DLD1 (cell line): ENCODE results near the gene ZBTB2.
"Not testable (repeated sequence)": the region's sequence is repeated elsewhere in the genome, so short reads cannot be mapped to it uniquely, and the experiment has no call there.

Source experiments
- in situ Hi-C: cut with HindIII; loops from 2 replicates; pipeline ENCODE4 v1.10.0; 2017; ENCODE audit warnings: low sequenced_read_pairs

Gene ZBTB2

DNA sequence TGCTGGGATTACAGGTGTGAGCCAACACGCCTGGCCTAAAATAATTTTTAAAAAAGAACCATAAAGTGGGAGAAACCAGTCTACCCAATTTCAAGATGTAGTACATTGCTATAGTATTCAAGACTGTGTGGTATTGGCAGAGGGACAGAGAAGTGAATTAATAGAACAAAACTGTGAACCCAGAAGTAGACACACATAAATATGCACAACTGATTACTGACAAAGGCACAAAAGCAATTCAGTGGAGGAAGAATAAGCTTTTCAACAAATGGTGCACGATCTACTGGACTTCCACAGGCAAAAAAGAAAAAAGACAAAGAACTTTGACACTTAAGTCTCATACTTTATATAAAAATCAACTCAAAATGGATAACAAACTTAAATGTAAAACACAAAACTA, 15.5 kb downstream of the ZBTB2 start:
- in situ Hi-C loops = no loop called here

DNA sequence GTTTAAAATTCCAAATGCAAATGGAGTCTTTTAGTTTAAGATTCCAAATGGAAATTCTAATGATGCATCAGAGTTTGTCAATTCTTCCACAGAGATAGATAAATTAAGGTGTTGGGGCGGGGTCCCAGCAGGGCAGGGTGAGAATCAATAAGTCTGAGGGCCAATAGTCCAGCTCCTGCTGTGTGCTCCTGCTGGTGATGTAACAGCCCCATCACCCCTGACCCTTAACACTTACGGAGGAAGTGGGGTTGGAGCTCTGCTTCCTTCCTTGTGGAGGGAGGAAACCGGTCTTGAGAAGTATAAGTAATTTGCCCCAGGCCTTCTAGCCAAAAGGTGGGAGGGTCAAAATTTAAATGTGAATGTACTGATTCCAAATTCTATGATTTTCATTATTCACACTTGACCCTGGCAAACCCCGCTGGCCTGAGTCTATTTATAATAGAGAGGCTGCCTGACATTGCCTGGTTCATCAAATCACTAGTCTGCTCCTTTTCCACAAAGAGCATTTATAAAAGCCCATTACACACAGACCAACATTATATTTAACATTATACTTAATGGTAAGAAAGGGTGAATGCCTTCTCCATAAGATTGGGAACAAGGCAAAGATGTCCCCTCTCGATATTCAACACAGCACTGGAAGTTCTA, 17.2 kb downstream of the ZBTB2 start:
- in situ Hi-C loops = loop anchor here (25.0 kb wide), 2 partner anchors 362 to 487 kb away; no protein-coding TSS in a partner anchor

DNA sequence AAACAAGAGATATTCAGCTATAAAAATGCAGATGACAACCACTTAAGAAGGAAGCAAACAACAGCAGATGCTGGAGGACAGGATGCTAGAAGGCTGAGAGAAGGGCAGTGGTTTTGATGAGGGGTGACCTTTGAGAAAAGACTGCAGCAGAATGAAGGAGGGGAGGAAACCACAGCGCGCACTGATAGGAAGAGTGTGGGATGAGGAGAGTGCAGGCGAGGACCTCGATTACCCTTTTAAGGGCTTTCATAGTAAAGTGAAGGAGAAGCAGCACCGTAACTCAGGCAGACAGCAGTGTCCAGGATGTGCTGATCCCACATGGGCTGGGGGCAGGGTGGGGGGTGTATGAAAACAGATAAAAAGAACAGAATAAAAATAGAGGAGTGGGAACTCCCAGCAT, 19.2 kb downstream of the ZBTB2 start:
- in situ Hi-C loops = loop anchor here (25.0 kb wide), 2 partner anchors 360 to 485 kb away; no protein-coding TSS in a partner anchor

DNA sequence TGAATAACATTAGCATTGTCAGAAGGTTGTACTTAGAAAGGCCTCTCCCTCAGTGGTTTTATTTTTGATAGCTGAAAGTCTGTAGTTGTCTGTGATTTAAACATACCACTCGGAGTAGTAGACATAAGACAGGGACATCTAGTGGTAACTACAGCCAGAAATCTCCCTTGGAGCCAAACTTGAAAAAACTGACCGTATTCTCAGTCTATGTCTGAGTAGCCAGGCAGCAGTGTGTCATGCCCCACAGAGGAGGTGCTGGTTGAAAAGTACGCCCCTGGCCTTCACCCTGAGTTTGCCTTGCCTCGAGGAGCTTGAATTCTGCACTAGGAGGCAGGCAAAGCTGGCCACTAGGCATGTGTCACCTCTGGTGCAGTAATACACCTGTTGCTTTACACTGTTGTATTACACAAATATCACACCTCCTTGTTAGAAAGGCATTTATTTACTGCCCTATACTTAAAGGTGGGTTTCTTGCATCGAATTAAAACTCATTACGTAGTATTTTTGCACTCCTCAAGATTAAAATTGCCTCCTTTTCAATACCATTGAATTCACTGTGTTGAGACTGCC, 20.8 kb downstream of the ZBTB2 start:
- in situ Hi-C loops = loop anchor here (25.0 kb wide), 2 partner anchors 358 to 483 kb away; no protein-coding TSS in a partner anchor

DNA sequence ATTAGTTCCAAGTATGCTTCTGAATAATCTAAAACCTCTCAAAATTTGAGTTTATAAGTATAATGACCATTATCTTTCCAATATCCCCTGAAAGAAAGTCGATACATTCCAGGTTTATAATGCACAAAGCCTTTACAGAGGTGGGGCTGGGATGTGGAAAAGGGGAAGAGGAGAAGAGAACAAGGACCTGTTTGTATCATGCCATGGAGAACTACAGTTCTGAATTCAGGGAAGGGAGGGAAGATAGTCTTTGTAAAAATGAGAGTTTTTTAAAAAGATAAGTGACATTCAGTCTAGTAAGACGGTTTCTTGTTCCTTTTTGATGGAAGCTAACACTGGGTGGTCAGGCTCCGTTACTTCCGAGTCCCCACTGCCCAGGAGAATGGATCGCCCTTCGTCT, 26.1 kb downstream of the ZBTB2 start:
- in situ Hi-C loops = loop anchor here (25.0 kb wide), 2 partner anchors 353 to 478 kb away; no protein-coding TSS in a partner anchor

DNA sequence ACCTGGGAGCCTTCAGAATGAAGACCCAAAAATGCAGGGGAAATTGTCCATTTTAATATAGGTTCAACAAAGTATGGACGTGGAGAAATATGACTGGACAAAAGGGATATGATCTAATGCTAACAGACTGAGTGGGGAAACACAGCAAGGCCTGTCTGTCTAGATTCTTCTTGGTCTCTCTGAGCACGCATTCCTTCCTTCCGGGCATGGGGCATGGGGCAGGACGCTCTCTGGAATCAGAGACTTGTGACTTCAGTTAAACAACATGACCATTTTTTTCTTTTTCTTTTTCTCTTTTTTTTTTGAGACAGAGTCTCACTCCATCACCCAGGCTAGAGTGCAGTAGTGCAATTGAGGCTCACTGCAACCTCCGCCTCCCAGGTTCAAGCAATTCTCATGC, 31.9 kb downstream of the ZBTB2 start:
- in situ Hi-C loops = loop anchor here (25.0 kb wide), 2 partner anchors 347 to 472 kb away; no protein-coding TSS in a partner anchor

DNA sequence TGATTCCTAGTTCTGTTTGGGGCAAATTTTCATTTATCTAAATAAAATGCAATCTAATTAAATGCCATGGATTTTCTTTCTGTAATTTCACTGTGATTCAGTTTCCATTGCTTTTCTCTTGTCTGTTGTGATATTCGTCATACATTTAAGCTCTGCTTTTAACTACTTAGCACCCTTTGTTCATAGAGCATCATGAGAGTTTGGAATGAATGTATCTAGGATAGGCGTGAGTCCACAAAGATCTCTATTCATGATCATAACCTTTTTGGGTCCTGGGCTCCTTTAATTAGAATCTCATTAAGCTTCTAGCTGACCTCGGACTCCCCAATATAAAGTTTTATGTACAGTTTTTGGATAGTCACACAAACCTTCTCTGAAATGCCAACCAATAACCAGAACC, 32.9 kb downstream of the ZBTB2 start:
- in situ Hi-C loops = loop anchor here (25.0 kb wide), 2 partner anchors 346 to 471 kb away; no protein-coding TSS in a partner anchor

DNA sequence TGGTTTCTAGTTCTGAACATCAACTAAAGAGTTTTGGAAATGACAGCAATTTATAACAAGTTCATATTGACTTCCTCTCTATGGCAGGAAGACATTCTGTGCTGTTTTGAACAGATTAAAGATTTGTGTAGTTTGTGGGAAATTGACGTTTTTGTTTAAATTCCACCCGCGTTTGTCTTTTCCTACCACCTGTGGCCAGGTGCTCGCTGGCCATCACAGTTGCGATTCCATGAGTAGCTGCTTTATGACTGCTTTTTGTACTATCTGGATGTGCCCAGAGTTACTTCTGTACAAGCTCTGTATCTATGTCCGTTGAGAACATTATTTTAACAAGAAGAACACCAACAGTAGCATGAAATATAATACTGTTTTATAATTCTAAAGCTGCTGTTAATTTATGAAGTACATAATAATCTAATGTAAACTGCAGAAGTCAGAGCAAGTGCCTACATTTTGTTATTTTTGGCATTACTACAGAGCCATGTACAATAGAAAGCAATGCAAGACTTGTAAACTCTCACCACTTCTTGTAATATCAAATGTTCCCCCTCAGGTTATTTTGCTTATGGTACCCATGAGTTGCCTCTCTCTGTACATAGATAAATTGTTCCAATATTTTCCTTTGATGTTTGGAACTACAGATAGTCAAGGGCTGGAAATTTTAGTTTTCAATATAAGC, 33.5 kb downstream of the ZBTB2 start:
- in situ Hi-C loops = loop anchor here (25.0 kb wide), 2 partner anchors 346 to 471 kb away; no protein-coding TSS in a partner anchor

DNA sequence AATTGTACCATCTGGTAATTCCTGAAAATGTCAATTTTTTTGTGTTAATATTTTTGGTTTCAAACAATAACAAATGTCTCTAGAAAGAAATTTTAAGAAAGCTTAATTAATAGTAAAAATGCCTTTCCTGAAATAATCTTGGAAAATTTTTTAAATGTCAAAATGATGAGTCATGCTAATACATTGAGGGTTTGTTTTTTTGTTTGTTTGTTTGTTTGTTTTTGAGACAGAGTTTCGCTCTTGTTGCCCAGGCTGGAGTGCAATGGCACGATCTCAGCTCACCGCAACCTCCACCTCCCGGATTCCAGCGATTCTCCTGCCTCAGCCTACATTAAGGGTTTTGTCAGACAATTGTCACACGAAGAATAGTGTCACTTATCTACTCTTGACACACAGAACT, 34.4 kb downstream of the ZBTB2 start:
- in situ Hi-C loops = loop anchor here (25.0 kb wide), 2 partner anchors 345 to 470 kb away; no protein-coding TSS in a partner anchor

DNA sequence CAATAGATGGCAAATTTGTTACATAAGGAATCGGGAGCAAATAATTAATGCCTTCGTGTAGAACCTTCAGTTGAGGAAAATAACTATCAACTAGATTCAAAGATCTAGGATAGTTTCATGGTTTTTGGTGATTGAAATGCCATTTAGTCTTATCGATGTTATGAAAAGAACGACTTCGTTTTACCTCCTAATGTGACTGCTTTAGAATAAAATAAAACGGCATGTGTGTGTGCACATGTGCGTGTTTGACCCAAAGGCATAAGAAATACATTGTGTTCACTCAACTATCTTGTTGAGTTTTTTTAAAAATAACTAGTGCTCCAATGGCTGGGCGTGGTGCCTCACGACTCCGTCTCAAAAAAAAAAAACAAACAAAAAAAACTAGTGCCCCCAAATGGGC, 37.6 kb downstream of the ZBTB2 start:
- in situ Hi-C loops = loop anchor here (25.0 kb wide), 2 partner anchors 341 to 466 kb away; no protein-coding TSS in a partner anchor

DNA sequence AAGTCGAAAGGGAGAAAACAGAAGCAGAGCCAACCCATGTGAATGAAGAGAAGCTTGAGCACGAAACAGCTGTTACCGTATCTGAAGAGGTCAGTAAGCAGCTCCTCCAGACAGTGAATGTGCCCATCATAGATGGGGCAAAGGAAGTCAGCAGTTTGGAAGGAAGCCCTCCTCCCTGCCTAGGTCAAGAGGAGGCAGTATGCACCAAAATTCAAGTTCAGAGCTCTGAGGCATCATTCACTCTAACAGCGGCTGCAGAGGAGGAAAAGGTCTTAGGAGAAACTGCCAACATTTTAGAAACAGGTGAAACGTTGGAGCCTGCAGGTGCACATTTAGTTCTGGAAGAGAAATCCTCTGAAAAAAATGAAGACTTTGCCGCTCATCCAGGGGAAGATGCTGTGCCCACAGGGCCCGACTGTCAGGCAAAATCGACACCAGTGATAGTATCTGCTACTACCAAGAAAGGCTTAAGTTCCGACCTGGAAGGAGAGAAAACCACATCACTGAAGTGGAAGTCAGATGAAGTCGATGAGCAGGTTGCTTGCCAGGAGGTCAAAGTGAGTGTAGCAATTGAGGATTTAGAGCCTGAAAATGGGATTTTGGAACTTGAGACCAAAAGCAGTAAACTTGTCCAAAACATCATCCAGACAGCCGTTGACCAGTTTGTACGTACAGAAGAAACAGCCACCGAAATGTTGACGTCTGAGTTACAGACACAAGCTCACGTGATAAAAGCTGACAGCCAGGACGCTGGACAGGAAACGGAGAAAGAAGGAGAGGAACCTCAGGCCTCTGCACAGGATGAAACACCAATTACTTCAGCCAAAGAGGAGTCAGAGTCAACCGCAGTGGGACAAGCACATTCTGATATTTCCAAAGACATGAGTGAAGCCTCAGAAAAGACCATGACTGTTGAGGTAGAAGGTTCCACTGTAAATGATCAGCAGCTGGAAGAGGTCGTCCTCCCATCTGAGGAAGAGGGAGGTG, 38.7 kb downstream of the ZBTB2 start:
- in situ Hi-C loops = loop anchor here (25.0 kb wide), 2 partner anchors 340 to 465 kb away; no protein-coding TSS in a partner anchor

DNA sequence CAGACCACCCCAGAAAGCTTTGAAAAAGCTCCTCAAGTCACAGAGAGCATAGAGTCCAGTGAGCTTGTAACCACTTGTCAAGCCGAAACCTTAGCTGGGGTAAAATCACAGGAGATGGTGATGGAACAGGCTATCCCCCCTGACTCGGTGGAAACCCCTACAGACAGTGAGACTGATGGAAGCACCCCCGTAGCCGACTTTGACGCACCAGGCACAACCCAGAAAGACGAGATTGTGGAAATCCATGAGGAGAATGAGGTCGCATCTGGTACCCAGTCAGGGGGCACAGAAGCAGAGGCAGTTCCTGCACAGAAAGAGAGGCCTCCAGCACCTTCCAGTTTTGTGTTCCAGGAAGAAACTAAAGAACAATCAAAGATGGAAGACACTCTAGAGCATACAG, 39.6 kb downstream of the ZBTB2 start:
- in situ Hi-C loops = loop anchor here (25.0 kb wide), 2 partner anchors 339 to 464 kb away; no protein-coding TSS in a partner anchor

DNA sequence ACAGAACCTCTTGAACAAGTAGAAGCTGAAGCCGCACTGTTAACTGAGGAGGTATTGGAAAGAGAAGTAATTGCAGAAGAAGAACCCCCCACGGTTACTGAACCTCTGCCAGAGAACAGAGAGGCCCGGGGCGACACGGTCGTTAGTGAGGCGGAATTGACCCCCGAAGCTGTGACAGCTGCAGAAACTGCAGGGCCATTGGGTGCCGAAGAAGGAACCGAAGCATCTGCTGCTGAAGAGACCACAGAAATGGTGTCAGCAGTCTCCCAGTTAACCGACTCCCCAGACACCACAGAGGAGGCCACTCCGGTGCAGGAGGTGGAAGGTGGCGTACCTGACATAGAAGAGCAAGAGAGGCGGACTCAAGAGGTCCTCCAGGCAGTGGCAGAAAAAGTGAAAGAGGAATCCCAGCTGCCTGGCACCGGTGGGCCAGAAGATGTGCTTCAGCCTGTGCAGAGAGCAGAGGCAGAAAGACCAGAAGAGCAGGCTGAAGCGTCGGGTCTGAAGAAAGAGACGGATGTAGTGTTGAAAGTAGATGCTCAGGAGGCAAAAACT, 40.1 kb downstream of the ZBTB2 start:
- in situ Hi-C loops = loop anchor here (25.0 kb wide), 2 partner anchors 339 to 464 kb away; no protein-coding TSS in a partner anchor

DNA sequence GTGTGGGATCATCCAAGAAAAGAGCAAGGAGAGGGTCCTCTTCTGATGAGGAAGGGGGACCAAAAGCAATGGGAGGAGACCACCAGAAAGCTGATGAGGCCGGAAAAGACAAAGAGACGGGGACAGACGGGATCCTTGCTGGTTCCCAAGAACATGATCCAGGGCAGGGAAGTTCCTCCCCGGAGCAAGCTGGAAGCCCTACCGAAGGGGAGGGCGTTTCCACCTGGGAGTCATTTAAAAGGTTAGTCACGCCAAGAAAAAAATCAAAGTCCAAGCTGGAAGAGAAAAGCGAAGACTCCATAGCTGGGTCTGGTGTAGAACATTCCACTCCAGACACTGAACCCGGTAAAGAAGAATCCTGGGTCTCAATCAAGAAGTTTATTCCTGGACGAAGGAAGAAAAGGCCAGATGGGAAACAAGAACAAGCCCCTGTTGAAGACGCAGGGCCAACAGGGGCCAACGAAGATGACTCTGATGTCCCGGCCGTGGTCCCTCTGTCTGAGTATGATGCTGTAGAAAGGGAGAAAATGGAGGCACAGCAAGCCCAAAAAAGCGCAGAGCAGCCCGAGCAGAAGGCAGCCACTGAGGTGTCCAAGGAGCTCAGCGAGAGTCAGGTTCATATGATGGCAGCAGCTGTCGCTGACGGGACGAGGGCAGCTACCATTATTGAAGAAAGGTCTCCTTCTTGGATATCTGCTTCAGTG, 40.8 kb downstream of the ZBTB2 start:
- in situ Hi-C loops = loop anchor here (25.0 kb wide), 2 partner anchors 338 to 463 kb away; no protein-coding TSS in a partner anchor

DNA sequence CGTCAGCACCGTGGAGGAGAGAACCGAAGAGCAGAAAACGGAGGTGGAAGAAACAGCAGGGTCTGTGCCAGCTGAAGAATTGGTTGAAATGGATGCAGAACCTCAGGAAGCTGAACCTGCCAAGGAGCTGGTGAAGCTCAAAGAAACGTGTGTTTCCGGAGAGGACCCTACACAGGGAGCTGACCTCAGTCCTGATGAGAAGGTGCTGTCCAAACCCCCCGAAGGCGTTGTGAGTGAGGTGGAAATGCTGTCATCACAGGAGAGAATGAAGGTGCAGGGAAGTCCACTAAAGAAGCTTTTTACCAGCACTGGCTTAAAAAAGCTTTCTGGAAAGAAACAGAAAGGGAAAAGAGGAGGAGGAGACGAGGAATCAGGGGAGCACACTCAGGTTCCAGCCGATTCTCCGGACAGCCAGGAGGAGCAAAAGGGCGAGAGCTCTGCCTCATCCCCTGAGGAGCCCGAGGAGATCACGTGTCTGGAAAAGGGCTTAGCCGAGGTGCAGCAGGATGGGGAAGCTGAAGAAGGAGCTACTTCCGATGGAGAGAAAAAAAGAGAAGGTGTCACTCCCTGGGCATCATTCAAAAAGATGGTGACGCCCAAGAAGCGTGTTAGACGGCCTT, 41.6 kb downstream of the ZBTB2 start:
- in situ Hi-C loops = loop anchor here (25.0 kb wide), 2 partner anchors 337 to 462 kb away; no protein-coding TSS in a partner anchor

DNA sequence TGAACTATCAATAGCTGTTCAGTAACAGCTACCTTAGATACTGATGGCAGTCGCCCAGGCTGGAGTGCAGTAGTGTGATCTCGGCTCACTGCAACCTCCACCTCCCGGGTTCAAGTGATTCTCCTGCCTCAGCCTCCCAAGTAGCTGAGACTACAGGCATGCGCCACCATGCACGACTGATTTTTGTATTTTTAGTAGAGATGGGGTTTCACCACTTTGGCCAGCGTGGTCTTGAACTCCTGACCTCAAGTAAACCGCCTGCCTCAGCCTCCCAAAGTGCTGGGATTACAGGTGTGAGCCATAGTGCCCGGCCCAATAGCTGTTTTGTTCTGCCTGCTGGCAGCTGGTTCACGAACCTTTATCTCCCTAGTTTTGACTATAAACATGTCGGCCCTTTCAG, 48.6 kb downstream of the ZBTB2 start:
- in situ Hi-C loops = not testable (repeated sequence)

DNA sequence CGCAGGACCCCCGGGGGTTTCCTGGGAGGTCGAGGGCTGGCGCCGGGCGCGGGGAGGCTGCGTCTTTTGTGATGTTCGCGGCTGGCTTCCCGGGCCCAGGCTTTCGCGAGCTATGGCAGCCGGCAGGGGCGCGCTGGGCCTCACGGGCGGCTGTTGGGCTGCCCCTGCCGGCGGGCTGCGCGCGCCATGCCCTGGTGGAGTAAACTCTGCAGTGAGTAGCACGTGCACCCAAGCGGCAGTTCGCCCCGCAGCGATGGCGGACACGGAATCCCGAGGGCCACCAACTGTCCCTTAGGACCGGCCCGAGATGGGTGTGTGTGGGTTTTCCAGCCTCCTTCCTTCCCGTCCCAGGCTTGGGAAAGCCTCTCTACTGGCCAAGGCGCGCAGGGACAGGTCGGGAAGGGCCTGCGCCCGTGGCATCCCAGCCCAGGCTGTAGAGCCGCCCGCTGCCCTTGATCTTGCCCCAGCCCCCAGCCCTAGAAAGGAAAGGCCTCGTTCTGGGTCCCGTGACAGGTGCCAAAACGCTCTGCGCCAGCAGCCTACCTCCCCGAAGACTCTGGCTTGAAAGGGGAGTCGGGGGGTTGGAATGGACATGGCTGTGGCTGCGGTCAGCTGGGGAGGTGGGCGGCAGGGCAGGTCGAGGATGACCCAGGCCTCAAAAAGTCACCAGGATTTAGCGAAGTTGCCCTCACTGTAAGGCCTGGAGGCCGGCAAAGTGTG, 49.7 kb downstream of the ZBTB2 start:
- in situ Hi-C loops = no loop called here
